Thymus (tissue), 11 donors: ENCODE results near the gene CES5A. TPM values are rescaled to one million over a fixed set of nuclear protein-coding genes. Genes with fewer than 3 reads are reported as not detected.

ENCODE experiments used
- DNase-seq, 9 donors: peaks; one replicate each; pipeline ENCODE4 v3.0.0-alpha.2; 2013; ENCODE audit warnings: low spot score in 9 of 9, low read depth in 6 of 9, missing footprints in 1 of 9
- H3K27ac ChIP-seq, 2 donors: one replicate each; pipeline ENCODE4 v1.5.1; 2013; ENCODE audit warnings: control low read depth in 1 of 2, low read depth in 1 of 2, low read length in 1 of 2, mild to moderate bottlenecking in 1 of 2, moderate library complexity in 1 of 2
- H3K27me3 ChIP-seq, 2 donors: one replicate each; pipeline ENCODE4 v1.5.1; 2013; ENCODE audit warnings: low read length in 1 of 2; ENCODE audit not compliant: control insufficient read depth in 2 of 2, insufficient read depth in 1 of 2
- H3K36me3 ChIP-seq, 2 donors: one replicate each; pipeline ENCODE4 v1.5.1; 2013; ENCODE audit warnings: low read length in 1 of 2, mild to moderate bottlenecking in 1 of 2, moderate library complexity in 1 of 2; ENCODE audit not compliant: control insufficient read depth in 2 of 2, insufficient read depth in 2 of 2
- H3K4me1 ChIP-seq, 2 donors: one replicate each; pipeline ENCODE4 v1.5.1; 2013; ENCODE audit warnings: low read length in 2 of 2; ENCODE audit not compliant: control insufficient read depth in 2 of 2, insufficient read depth in 2 of 2
- H3K4me3 ChIP-seq, 2 donors: one replicate each; pipeline ENCODE4 v1.5.1; 2013; ENCODE audit warnings: low read length in 2 of 2, control low read depth in 1 of 2, mild to moderate bottlenecking in 1 of 2
- H3K9me3 ChIP-seq, 2 donors: one replicate each; pipeline ENCODE4 v1.5.1; 2013; ENCODE audit warnings: low read length in 1 of 2, mild to moderate bottlenecking in 1 of 2; ENCODE audit not compliant: control insufficient read depth in 2 of 2, insufficient read depth in 1 of 2
- WGBS: extraction: QIAGEN DNeasy Blood & Tissue Kit; methylation state at CpG from one replicate; pipeline ENCODE4 v1.1.7; 2013; 5-methylcytosine and 5-hydroxymethylcytosine counted together
- polyA plus RNA-seq: library from polyadenylated mRNA; stranded (reverse); fragments of 200-250 nt; gene quantifications from one replicate; pipeline ENCODE4 v1.2.3, GENCODE V29; 2013
- total RNA-seq: library from RNA; stranded (reverse); fragments of 120-200 nt; gene quantifications from one replicate; pipeline ENCODE4 v1.2.4, GENCODE V29; 2013
- donor health status: healthy.

CES5A gene
- total and polyA plus RNA-seq, 2 donors: 0.09 to 1.1 TPM

DNA sequence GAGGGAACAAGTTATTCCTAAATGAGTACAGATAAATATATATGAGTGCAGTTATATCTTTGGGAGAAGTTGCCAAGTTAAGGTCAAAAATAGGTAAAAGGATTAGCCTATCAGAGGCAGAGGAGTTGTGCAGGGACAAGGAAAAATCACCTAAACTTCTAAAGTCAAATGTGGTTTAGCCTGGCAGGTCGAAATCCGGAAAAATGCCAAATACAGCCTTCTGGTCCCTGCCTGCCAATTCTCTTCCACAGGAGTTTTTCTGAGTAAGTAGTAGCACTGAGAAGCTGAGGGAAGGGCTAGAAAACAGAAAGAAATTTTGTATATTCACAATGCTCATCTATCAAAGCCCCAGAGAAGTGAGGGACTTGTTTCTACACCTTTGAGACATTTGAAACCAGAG, 17.6 kb upstream of the CES5A start:
- H3K27me3 ChIP-seq: no peaks in the 10 kb centered on the region
- no peak for DNase-seq
- H3K36me3 ChIP-seq: no peaks in the 10 kb centered on the region
- WGBS: 97% methylated on average over 2 of the region's 2 CpGs
- H3K9me3 ChIP-seq: no peaks in the 10 kb centered on the region
- no peaks in the 10 kb centered on the region for H3K4me1 ChIP-seq
- no peak overlapping the region for H3K27ac ChIP-seq
- no peak overlapping the region for H3K4me3 ChIP-seq

DNA sequence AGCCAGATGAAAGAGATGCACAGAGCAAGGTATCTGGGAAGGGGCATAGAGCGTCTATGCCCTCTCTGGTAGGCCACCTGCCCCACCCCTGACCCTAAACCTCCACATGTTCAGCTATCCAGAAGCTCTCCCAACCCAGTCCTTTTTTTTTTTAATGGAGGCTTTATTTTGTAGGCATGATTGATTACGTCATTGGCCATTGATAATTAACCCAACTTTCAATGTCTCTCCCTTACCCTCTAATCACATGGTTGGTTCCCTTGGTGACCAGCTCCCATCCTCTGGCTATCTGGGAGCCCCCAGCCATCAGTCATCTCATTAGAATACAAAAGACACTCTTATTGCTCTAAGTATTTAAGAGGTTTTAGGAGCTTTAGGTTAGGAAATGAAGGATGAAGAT, 14.3 kb upstream of the CES5A start:
- no peaks in the 10 kb centered on the region for H3K9me3 ChIP-seq
- no peaks in the 10 kb centered on the region for H3K27me3 ChIP-seq
- DNase-seq: no peak
- no peak overlapping the region for H3K27ac ChIP-seq
- H3K4me3 ChIP-seq: no peak overlapping the region
- WGBS: 85% methylated on average over 2 of the region's 2 CpGs
- no peaks in the 10 kb centered on the region for H3K4me1 ChIP-seq
- H3K36me3 ChIP-seq: no peaks in the 10 kb centered on the region

DNA sequence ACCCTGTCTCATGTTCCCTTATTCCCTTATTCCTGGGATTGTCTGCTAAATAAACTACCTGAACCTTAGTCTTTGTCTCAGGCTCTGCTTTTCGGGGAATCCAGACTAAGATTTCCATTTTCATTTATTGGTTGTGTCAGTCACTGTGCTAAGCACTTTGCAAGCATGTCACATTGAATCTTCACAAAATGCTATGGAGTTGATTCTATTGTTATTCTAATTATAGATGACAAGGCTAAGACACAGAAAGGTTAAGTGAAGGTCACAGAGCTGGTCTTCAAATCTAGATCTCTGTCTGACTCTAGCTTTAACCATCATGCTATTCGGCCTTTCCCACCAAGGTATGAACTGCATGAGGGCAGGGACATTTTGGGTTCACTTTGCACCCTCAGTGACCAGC, 13.4 kb upstream of the CES5A start:
- Histone ChIP-seq H3K9me3 (no peaks in the 10 kb centered on the region), H3K36me3 (no peaks in the 10 kb centered on the region), H3K27me3 (no peaks in the 10 kb centered on the region), H3K4me3 (no peak overlapping the region), H3K4me1 (no peaks in the 10 kb centered on the region), H3K27ac (no peak overlapping the region)
- WGBS: 89% methylated on average over 2 of the region's 2 CpGs
- DNase-seq: no peak

DNA sequence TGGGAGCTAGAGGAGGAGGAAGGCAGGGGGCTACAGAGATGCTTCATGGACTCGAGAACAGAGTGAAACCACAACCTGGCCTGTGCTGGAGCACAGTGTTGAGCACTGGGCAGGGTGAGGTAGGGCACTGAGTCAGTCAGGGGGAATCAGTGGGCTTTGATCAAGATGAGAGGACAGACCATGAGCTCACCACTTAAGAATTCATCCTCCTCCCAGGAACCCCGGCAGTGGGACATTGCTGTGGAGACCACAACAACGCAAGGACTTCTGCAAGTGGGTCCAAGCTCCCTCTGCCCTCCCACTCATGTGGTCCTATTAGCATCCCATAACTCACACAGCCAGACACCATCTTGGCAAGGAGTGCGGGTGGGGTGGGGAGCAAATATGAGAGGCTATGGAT, 1.7 kb upstream of the CES5A start:
- Histone ChIP-seq H3K9me3 (no peaks in the 10 kb centered on the region), H3K4me3 (no peak overlapping the region), H3K4me1 (no peaks in the 10 kb centered on the region), H3K36me3 (no peaks in the 10 kb centered on the region), H3K27ac (no peak overlapping the region), H3K27me3 (no peaks in the 10 kb centered on the region)
- no peak for DNase-seq
- 85% methylated on average over 4 of the region's 4 CpGs for WGBS

DNA sequence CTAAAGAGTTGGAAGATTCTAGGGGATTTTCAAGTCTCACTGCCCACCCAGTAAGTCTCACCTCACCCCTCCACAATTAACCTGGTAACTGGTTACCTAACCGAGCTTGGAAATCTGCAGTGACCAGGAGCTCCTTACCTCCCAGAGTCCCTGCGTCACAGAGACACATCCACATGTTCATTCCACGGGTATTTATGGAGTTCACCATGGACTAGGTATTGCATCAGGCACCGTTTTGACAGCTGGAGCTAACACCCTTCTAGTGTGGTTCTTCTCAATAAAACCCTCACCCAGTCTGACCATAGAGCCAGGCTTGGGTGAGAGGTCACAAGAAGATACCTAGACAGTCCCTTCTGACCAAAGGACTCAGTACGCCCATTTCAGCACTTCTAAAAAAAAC, 2.1 kb downstream of the CES5A start:
- no peaks in the 10 kb centered on the region for H3K36me3 ChIP-seq
- no peak for DNase-seq
- H3K27ac ChIP-seq: no peak overlapping the region
- H3K4me3 ChIP-seq: no peak overlapping the region
- no peaks in the 10 kb centered on the region for H3K4me1 ChIP-seq
- no peaks in the 10 kb centered on the region for H3K9me3 ChIP-seq
- 94% methylated on average over 5 of the region's 5 CpGs for WGBS
- H3K27me3 ChIP-seq: no peaks in the 10 kb centered on the region

DNA sequence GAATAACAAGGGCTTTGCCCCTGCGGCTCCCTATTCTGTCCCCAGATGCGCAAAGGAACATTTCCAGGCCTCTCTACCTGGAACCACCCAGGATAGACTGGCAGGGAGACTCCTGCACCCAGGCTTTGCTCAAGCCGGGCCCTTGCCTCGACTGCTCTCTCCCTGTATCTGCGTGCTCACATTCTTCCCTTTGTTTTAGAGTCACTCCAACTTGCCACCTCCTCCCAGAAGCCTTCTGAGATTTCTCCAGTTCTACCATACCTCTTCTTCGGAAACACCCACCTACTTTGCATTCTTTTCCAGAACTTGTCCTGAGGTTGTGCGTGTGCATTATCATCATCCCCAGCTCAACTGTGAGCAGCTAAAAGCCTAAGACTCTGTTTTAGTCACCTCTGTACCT, 3.0 kb downstream of the CES5A start:
- H3K27me3 ChIP-seq: no peaks in the 10 kb centered on the region
- no peak overlapping the region for H3K27ac ChIP-seq
- H3K4me3 ChIP-seq: no peak overlapping the region
- no peak for DNase-seq
- no peaks in the 10 kb centered on the region for H3K36me3 ChIP-seq
- WGBS: 90% methylated on average over 7 of the region's 7 CpGs
- H3K9me3 ChIP-seq: no peaks in the 10 kb centered on the region
- H3K4me1 ChIP-seq: no peaks in the 10 kb centered on the region

DNA sequence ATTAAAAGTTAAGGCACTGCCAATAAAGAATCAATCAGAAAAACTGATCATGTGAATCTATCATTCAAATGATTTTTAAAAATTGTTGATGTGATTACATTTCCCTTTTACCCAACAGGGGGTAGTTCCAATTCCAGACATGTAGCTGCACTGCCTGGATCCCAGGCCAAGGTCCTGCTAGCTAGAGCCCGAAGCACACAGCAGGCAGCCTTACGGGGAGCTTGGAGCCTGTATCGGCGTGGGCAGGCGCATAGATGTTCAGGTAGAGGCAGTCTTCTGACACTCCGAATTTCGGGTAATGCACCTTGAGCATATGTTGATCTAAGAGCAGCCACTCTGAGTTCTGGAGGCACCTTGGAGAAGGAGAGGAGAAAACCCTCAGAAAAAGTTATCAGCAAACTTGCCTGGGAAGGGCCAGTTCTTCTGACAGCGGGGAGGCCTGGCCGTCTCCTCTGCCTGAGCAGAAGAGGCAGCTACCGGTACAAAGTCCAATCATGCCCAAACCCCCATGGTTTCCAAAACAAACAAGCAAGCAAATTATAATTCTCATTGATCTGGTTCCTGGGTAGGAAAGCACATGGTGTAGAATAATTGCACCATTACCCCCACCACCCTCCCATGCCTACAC, 3.6 kb downstream of the CES5A start:
- Histone ChIP-seq H3K36me3 (no peaks in the 10 kb centered on the region), H3K27me3 (no peaks in the 10 kb centered on the region), H3K9me3 (no peaks in the 10 kb centered on the region), H3K27ac (no peak overlapping the region), H3K4me3 (no peak overlapping the region), H3K4me1 (no peaks in the 10 kb centered on the region)
- 93% methylated on average over 10 of the region's 10 CpGs for WGBS
- no peak for DNase-seq

DNA sequence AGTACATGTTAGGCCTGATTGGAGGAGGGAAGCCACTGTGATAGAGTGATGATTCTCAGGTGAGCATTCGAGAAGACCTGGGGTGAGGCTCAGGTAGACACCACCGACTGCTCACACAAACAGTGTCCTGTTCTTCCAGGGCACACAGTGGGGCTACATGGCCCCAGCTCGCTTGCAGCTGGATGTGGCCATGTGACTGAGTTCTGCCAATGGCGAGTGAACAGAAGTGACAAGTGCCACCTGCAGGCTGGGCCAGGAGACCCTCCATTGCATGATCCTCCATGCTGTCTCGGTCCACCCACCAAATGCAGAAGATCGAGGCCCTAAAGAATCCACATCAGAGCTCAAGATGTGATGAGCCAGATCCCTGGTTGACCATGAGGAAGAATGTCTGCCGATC, 6.2 kb downstream of the CES5A start:
- DNase-seq: no peak
- Histone ChIP-seq H3K36me3 (no peaks in the 10 kb centered on the region), H3K27ac (no peak overlapping the region), H3K4me3 (no peak overlapping the region), H3K9me3 (no peaks in the 10 kb centered on the region), H3K27me3 (no peaks in the 10 kb centered on the region), H3K4me1 (no peaks in the 10 kb centered on the region)
- 94% methylated on average over 7 of the region's 7 CpGs for WGBS

DNA sequence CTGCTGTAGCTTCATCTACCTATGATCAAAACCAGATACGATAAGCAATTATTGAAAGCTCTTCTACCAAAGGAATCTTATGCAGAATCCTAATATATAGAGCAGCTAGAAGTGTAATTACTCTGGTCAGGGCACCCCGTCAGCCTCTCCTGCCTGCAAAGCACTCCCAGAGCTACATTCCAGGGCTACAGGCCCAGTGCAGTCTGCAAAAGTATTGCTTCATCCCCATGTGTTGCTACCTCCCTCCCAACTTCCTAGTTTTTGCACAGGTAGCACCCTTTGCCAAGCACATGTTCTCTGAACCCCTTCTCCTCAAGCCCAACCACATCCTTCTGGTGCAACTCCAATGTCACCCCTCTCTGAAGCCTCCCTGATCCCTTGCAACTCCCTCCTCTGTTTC, 7.0 kb downstream of the CES5A start:
- WGBS: 89% methylated on average over 2 of the region's 2 CpGs
- Histone ChIP-seq H3K4me3 (no peak overlapping the region), H3K27me3 (no peaks in the 10 kb centered on the region), H3K9me3 (no peaks in the 10 kb centered on the region), H3K4me1 (no peaks in the 10 kb centered on the region), H3K36me3 (no peaks in the 10 kb centered on the region), H3K27ac (no peak overlapping the region)
- DNase-seq: no peak

DNA sequence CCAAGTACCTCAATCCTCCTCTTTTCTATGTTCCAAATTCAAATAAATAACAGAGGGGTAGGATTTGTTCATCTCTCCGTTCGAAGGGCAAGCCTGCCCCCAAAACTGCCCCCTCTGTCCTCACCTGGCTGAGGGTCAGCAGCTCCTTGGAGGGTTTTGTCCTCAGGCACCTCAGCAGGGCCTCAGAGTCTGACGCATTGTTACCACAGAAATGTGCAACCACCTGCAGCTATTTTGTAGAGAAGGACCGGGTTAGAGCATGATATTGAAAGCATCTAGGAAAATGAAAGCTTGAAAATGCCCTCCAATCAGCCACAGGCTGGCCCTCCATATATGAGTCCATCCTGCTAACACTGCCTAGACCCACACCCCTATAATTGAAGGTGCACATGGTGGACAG, 13.9 kb downstream of the CES5A start:
- Histone ChIP-seq H3K27ac (no peak overlapping the region), H3K9me3 (no peaks in the 10 kb centered on the region), H3K4me1 (no peaks in the 10 kb centered on the region), H3K4me3 (no peak overlapping the region), H3K27me3 (no peaks in the 10 kb centered on the region), H3K36me3 (no peaks in the 10 kb centered on the region)
- no peak for DNase-seq
- WGBS: 91% methylated on average over 4 of the region's 4 CpGs
